Transverse colon (tissue), 4 donors: ENCODE measurements around the gene PPM1H. TPM values are rescaled to one million over a fixed set of nuclear protein-coding genes. Genes with fewer than 3 reads are reported as not detected.
A peak's percentile ranks its signal among the peaks of the same experiment; 100 is the strongest.

Experiments
- DNase-seq: peaks from one replicate; pipeline ENCODE4 v3.0.0-alpha.2; 2019
- H3K27ac ChIP-seq, 4 donors: fragments of 200-600 bp; sonication (generic); 2 replicates each; pipeline ENCODE4 v1.5.1; 2016 to 2018; ENCODE audit warnings: inconsistent platforms in 4 of 4
- H3K27me3 ChIP-seq: fragments of 200-600 bp; sonication (generic); 2 replicates; pipeline ENCODE4 v1.5.1; 2017; ENCODE audit warnings: inconsistent platforms
- H3K36me3 ChIP-seq, 4 donors: fragments of 200-600 bp; sonication (generic); 2 replicates each; pipeline ENCODE4 v1.5.1; 2017 to 2019; ENCODE audit warnings: inconsistent platforms in 4 of 4
- H3K4me1 ChIP-seq, 4 donors: fragments of 200-600 bp; sonication (generic); 2 replicates each; pipeline ENCODE4 v1.5.1; 2017 to 2020; ENCODE audit warnings: inconsistent platforms in 4 of 4
- H3K4me3 ChIP-seq, 4 donors: fragments of 200-600 bp; sonication (generic); 1 replicate in 1 of 4; 2 replicates in 3 of 4; pipeline versions ENCODE4 v1.5.1 to v1.6.1; 2017 to 2019; ENCODE audit warnings: inconsistent platforms in 4 of 4
- H3K9me3 ChIP-seq, 2 donors: fragments of 200-600 bp; sonication (generic); 2 replicates each; pipeline ENCODE4 v1.5.1; 2017 to 2019; ENCODE audit warnings: inconsistent platforms in 2 of 2
- EP300 ChIP-seq: sonication (generic); formaldehyde crosslinking; IDR thresholded peaks from one replicate; pipeline ENCODE4 v1.6.1; 2017; ENCODE audit warnings: antibody characterized with exemption, low read depth
- POLR2A ChIP-seq: fragments of 450-650 bp; IDR thresholded peaks from one replicate; pipeline ENCODE4 v1.6.1; 2016; ENCODE audit warnings: antibody characterized with exemption, mild to moderate bottlenecking, moderate library complexity
- POLR2AphosphoS5 ChIP-seq, 3 donors: sonication (generic); formaldehyde crosslinking; IDR thresholded peaks; one replicate each; pipeline ENCODE4 v1.6.1; 2016; ENCODE audit warnings: antibody characterized with exemption in 3 of 3
- WGBS, 2 donors: methylation state at CpG; one replicate each; pipeline ENCODE4 v1.1.5; 2018; ENCODE audit warnings: low coverage in 1 of 2; 5-methylcytosine and 5-hydroxymethylcytosine counted together
- in situ Hi-C, 4 donors: fragments of 200-750 bp; cut with MboI; loops; one replicate each; pipeline versions ENCODE4 v1.15.0 to v1.15.1; 2017; ENCODE audit warnings: low sequenced_read_pairs in 3 of 4, low pct_ligation_motif_present in 1 of 4, low pct_unique_long_range_greater_than_20kb in 1 of 4
- intact Hi-C: fragments of 100-400 bp; cut with DNase I; formaldehyde crosslinking; loops from one replicate; pipeline ENCODE4 v1.15.1; 2023; ENCODE audit warnings: low total_unique reads
- total RNA-seq, 4 donors: library from RNA; depleted of rRNA; stranded (reverse); fragments of >200 nt; gene quantifications; one replicate each; pipeline ENCODE4 v1.1.0, GENCODE V29; 2016
- TF ChIP-seq, protein P1 (sequence below), 5 experiments: fragments of 200-600 bp in 3 of 5; fragments of 450-650 bp in 2 of 5; sonication (generic) in 3 of 5; IDR thresholded peaks; 1 replicate in 2 of 5; 2 replicates in 3 of 5; pipeline ENCODE4 v1.5.1; 2016 to 2017; ENCODE audit warnings: antibody characterized with exemption in 5 of 5, inconsistent platforms in 3 of 5, mild to moderate bottlenecking in 2 of 5, moderate library complexity in 1 of 5

PPM1H gene
- total RNA-seq, 4 donors from 2014 or later, result 0.37 to 3.2 (median 2.8) TPM

DNA sequence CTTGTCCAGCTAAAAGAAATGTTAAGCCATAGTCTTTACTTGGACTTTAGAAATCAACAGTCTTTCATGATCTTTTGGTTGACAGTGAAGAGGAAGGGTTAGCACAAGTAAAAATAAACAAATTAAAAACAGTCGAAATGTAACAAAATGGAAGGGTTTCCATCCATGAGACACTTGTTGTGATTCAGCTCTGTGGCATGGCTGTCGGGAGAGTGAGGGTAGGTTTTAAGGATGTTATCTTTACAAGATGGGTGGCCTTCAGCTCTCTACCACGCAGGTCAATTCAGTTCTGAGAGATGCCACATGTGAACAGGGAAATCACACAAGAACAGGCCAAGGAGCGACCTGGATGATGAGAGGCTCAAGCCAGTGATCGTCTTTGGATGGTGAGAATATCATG is 180.2 kb downstream of the PPM1H start:
- peaks cover 5 to 18% (median 7%) of the 10 kb centered on the region in 4 donors for H3K4me1 ChIP-seq
- TF ChIP-seq, protein P1, sequence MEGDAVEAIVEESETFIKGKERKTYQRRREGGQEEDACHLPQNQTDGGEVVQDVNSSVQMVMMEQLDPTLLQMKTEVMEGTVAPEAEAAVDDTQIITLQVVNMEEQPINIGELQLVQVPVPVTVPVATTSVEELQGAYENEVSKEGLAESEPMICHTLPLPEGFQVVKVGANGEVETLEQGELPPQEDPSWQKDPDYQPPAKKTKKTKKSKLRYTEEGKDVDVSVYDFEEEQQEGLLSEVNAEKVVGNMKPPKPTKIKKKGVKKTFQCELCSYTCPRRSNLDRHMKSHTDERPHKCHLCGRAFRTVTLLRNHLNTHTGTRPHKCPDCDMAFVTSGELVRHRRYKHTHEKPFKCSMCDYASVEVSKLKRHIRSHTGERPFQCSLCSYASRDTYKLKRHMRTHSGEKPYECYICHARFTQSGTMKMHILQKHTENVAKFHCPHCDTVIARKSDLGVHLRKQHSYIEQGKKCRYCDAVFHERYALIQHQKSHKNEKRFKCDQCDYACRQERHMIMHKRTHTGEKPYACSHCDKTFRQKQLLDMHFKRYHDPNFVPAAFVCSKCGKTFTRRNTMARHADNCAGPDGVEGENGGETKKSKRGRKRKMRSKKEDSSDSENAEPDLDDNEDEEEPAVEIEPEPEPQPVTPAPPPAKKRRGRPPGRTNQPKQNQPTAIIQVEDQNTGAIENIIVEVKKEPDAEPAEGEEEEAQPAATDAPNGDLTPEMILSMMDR (IDR thresholded peaks at IDR 0.05), result no peak
- TF ChIP-seq POLR2A (no peak), POLR2AphosphoS5 (IDR thresholded peaks at IDR 0.05) (no peak), EP300 (no peak)

GRCh38 chr12:62751810-62752155 is 183.2 kb downstream of the PPM1H start:
- TF ChIP-seq POLR2AphosphoS5 (IDR thresholded peaks at IDR 0.05) (no peak), EP300 (no peak), POLR2A (no peak)
- TF ChIP-seq, protein P1 (IDR thresholded peaks at IDR 0.05), result no peak
- Histone ChIP-seq H3K4me1 (peaks cover 5 to 15% (median 7%) of the 10 kb centered on the region in 4 donors), H3K4me3 (no peak overlapping the region), H3K27me3 (no peaks in the 10 kb centered on the region), H3K27ac (peak overlapping the region; percentile 45 to 68 (median 66)), H3K9me3 (no peaks in the 10 kb centered on the region), H3K36me3 (no peaks in the 10 kb centered on the region)
- in situ Hi-C loops, result no loop called here
- DNase-seq, result no peak
- WGBS, 2 donors, result 50 to 71% methylated on average over 1 to 2 of the region's 2 CpGs
- intact Hi-C loops, result no loop called here

More for the DNA sequence above, 180.2 kb downstream of the PPM1H start:
- WGBS, 2 donors, result 92 to 95% methylated on average over 5 of the region's 5 CpGs
- Histone ChIP-seq H3K4me3 (no peak overlapping the region), H3K27me3 (no peaks in the 10 kb centered on the region), H3K9me3 (no peaks in the 10 kb centered on the region), H3K27ac (no peak overlapping the region), H3K36me3 (no peaks in the 10 kb centered on the region)
- intact Hi-C loops, result no loop called here
- no peak for DNase-seq
- in situ Hi-C loops, result no loop called here

DNA sequence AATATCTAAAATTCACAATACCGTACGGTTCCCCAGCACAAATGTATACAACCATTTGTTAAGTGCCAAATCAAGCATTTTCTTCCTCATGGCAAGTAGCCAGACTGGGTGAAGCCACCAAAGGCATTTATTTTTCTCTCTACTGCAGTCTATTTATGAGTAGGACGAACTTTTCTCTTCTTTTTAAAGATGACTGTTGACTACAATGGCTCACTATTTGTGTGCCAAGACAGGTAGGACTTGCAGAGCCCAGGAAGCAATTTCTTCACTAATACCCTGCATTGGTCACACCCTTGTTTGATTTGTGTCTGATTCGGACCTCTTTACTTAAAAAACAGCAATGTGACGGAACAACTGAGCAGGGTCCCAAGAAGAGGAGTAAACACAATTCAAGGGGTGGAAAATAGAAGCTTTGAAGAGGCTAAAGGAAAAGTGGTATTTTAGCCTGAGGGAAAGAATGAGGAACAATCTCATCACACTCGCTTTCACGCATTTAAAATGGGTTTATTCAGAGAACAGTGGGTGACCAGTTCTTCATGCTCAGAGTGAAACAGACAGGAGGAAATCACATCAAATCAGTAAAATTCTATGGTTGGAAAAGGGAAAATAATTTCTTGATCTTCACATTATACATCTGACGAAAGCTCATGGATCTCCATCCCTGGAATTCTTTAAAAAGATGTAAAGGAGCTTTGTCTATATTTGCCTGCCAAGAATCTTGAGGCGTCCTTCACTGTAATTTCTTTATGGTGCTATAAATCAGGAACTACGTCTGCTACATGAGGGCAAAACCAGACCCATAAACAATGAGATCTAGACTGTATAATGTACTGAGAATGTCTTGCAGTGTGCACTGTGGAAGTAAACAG is 183.8 kb downstream of the PPM1H start:
- H3K4me3 ChIP-seq, result no peak overlapping the region
- in situ Hi-C loops, result no loop called here

DNA sequence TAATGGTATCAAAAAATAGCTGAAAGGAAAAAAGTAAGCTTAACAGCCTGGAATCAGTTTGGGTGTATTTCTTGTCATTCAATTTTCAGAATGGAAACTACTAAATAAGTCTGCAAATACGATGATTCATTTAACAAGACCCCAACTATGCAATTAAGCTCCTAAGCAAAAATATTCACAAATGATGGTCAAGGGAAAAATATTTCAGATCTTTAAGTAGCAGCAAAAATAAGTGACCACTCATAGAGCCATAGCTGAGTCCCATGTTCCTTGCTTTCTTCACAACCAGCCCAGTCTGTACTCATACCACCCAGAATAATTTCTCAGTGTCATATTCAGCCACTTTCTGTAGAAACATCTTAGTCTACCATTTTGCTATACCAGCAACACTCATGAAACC is 185.4 kb downstream of the PPM1H start:
- H3K27me3 ChIP-seq, result no peaks in the 10 kb centered on the region
- intact Hi-C loops (no loop called here), in situ Hi-C loops (no loop called here)
- no peak overlapping the region for H3K27ac ChIP-seq
- TF ChIP-seq POLR2A, result no peak
- TF ChIP-seq, protein P1 (IDR thresholded peaks at IDR 0.05), result no peak
- TF ChIP-seq EP300, result no peak
- no peak for TF ChIP-seq POLR2AphosphoS5 (IDR thresholded peaks at IDR 0.05)
- H3K4me1 ChIP-seq, result peaks cover 5 to 15% (median 7%) of the 10 kb centered on the region in 4 donors
- 88 to 100% methylated on average over 1 of the region's 1 CpG for WGBS, 2 donors
- H3K4me3 ChIP-seq, result no peak overlapping the region
- H3K9me3 ChIP-seq, result no peaks in the 10 kb centered on the region
- DNase-seq, result no peak
- no peaks in the 10 kb centered on the region for H3K36me3 ChIP-seq

More for the DNA sequence above, 183.8 kb downstream of the PPM1H start:
- H3K4me1 ChIP-seq, result peaks cover 5 to 15% (median 7%) of the 10 kb centered on the region in 4 donors
- peak overlapping the region; percentile 66 to 71 (median 68) for H3K27ac ChIP-seq
- no peaks in the 10 kb centered on the region for H3K36me3 ChIP-seq
- H3K27me3 ChIP-seq, result no peaks in the 10 kb centered on the region
- intact Hi-C loops, result no loop called here
- no peak for DNase-seq
- TF ChIP-seq POLR2A (no peak), POLR2AphosphoS5 (IDR thresholded peaks at IDR 0.05) (no peak), EP300 (no peak)
- TF ChIP-seq, protein P1 (IDR thresholded peaks at IDR 0.05), result no peak
- no peaks in the 10 kb centered on the region for H3K9me3 ChIP-seq
- 50 to 58% methylated on average over 8 to 10 of the region's 10 CpGs for WGBS, 2 donors
